SK-N-SH (cell line): ENCODE results near the gene ST3GAL2. TPM values are rescaled to one million over a fixed set of nuclear protein-coding genes. Genes with fewer than 3 reads are reported as not detected.

Experiments used
- CTCF ChIA-PET: fragments of 300-600, 350-600 bp; formaldehyde crosslinking; extraction: SDS; loops from one replicate; lab custom pipeline; 2021; lab: Yijun Ruan, JAX
- POLR2A ChIA-PET: fragments of 350-600 bp; sonication (Branson Sonifier 250); formaldehyde crosslinking; extraction: SDS; loops from one replicate; lab custom pipeline; 2020; ENCODE audit warnings: antibody characterized with exemption, inconsistent platforms; lab: Yijun Ruan, JAX
- DNase-seq: peaks from one replicate; pipeline ENCODE4 v3.0.0; 2012
- H2AFZ ChIP-seq: fragments of 200-600 bp; sonication (generic); 2 replicates; pipeline ENCODE4 v1.8.1; 2016; ENCODE audit warnings: antibody characterized with exemption, mild to moderate bottlenecking, low read depth
- H3F3A ChIP-seq: fragments of 200-600 bp; sonication (generic); replicated peaks from 2 replicates; pipeline ENCODE3; 2016; ENCODE audit warnings: antibody characterized with exemption, mild to moderate bottlenecking; ENCODE audit not compliant: insufficient read depth
- H3K27ac ChIP-seq, 2 experiments: fragments of 200-500 bp in 1 of 2; fragments of 200-600 bp in 1 of 2; sonication (Bioruptor generic) in 1 of 2; sonication (generic), shearing (Covaris generic) in 1 of 2; 2 replicates each; pipeline versions ENCODE4 v1.5.1 to v1.6.1; 2014 to 2016; ENCODE audit warnings: low read depth in 2 of 2, inconsistent platforms in 1 of 2, low read length in 1 of 2, mild to moderate bottlenecking in 1 of 2, mixed read lengths in 1 of 2
- H3K27me3 ChIP-seq: fragments of 200-600 bp; sonication (generic), shearing (Covaris generic); 2 replicates; pipeline ENCODE4 v1.6.1; 2016; ENCODE audit warnings: mixed run types; ENCODE audit not compliant: insufficient read depth
- H3K36me3 ChIP-seq, 2 experiments: fragments of 200-500 bp in 1 of 2; fragments of 200-600 bp in 1 of 2; sonication (Bioruptor generic) in 1 of 2; sonication (generic) in 1 of 2; replicated peaks in 1 of 2; 2 replicates each; pipeline versions ENCODE3 to v1.5.1; 2014 to 2016; ENCODE audit warnings: low read length in 1 of 2, mild to moderate bottlenecking in 1 of 2; ENCODE audit not compliant: insufficient read depth in 2 of 2, control insufficient read depth in 1 of 2
- H3K4me1 ChIP-seq, 2 experiments: fragments of 200-500 bp in 1 of 2; fragments of 200-600 bp in 1 of 2; sonication (Bioruptor generic) in 1 of 2; sonication (generic), shearing (Covaris generic) in 1 of 2; 2 replicates each; pipeline versions ENCODE4 v1.5.1 to v1.6.1; 2014 to 2016; ENCODE audit warnings: low read depth in 1 of 2, low read length in 1 of 2, mixed run types in 1 of 2; ENCODE audit not compliant: insufficient read depth in 2 of 2, control insufficient read depth in 1 of 2
- H3K4me2 ChIP-seq: fragments of 200-600 bp; sonication (generic), shearing (Covaris generic); 2 replicates; pipeline ENCODE4 v1.6.1; 2017; ENCODE audit warnings: mixed run types
- H3K4me3 ChIP-seq, 2 experiments: fragments of 200-500 bp in 1 of 2; fragments of 200-600 bp in 1 of 2; sonication (Bioruptor generic) in 1 of 2; sonication (generic), shearing (Covaris generic) in 1 of 2; 2 replicates each; pipeline versions ENCODE4 v1.5.1 to v1.8.1; 2014 to 2016; ENCODE audit warnings: low read depth in 2 of 2, inconsistent platforms in 1 of 2, low read length in 1 of 2, mild to moderate bottlenecking in 1 of 2, mixed read lengths in 1 of 2, moderate library complexity in 1 of 2
- H3K79me2 ChIP-seq: fragments of 200-600 bp; sonication (generic); 2 replicates; pipeline ENCODE4 v1.8.1; 2017; ENCODE audit warnings: mild to moderate bottlenecking; ENCODE audit not compliant: insufficient read depth
- H3K9ac ChIP-seq: fragments of 200-600 bp; sonication (generic); 2 replicates; pipeline ENCODE4 v1.6.1; 2017; ENCODE audit warnings: mixed run types
- H3K9me2 ChIP-seq: fragments of 200-600 bp; sonication (generic); 2 replicates; pipeline ENCODE4 v1.6.1; 2017; ENCODE audit warnings: mixed run types
- H3K9me3 ChIP-seq: fragments of 200-600 bp; sonication (generic); 2 replicates; pipeline ENCODE4 v1.6.1; 2017; ENCODE audit warnings: mixed run types, mild to moderate bottlenecking, moderate library complexity
- H4K20me1 ChIP-seq: fragments of 200-600 bp; sonication (generic); 2 replicates; pipeline ENCODE4 v1.6.1; 2017; ENCODE audit warnings: mild to moderate bottlenecking, mixed run types; ENCODE audit not compliant: insufficient read depth
- CHD2 ChIP-seq: fragments of 150-350 bp; IDR thresholded peaks from 2 replicates; pipeline ENCODE4 v1.6.1; 2018; ENCODE audit warnings: low read length; ENCODE audit not compliant: partially characterized antibody
- ELF1 ChIP-seq: IDR thresholded peaks from 2 replicates; pipeline ENCODE4 v1.4.0; 2012
- EP300 ChIP-seq, 2 experiments: IDR thresholded peaks; 2 replicates each; pipeline versions ENCODE4 v1.4.0 to v1.6.1; 2012; ENCODE audit warnings: borderline replicate concordance in 1 of 2, low read depth in 1 of 2, low read length in 1 of 2
- EZH2phosphoT487 ChIP-seq: fragments of 200-600 bp; sonication (generic); IDR thresholded peaks from 2 replicates; pipeline ENCODE4 v1.6.1; 2017; ENCODE audit warnings: low read depth, mixed run types, mild to moderate bottlenecking, antibody characterized with exemption, moderate library complexity, borderline replicate concordance
- FOXJ3 ChIP-seq: sonication (generic); formaldehyde crosslinking; IDR thresholded peaks from 2 replicates; pipeline ENCODE4 v1.5.1; 2020; ENCODE audit warnings: mild to moderate bottlenecking, missing genetic modification reagents
- GABPA ChIP-seq: IDR thresholded peaks from 2 replicates; pipeline ENCODE4 v1.4.0; 2012; ENCODE audit warnings: low read depth, mild to moderate bottlenecking
- GATA2 ChIP-seq: sonication (generic); formaldehyde crosslinking; IDR thresholded peaks from 2 replicates; pipeline ENCODE4 v1.5.0; 2020; ENCODE audit warnings: mild to moderate bottlenecking, missing genetic modification reagents
- IRF3 ChIP-seq: fragments of 150-350 bp; IDR thresholded peaks from 2 replicates; pipeline ENCODE4 v1.6.1; 2016; ENCODE audit warnings: mild to moderate bottlenecking, low read depth, low read length
- MEF2A ChIP-seq: IDR thresholded peaks from 2 replicates; pipeline ENCODE4 v1.4.0; 2012; ENCODE audit warnings: low read depth, borderline replicate concordance
- MXI1 ChIP-seq: IDR thresholded peaks from 2 replicates; pipeline ENCODE4 v1.6.1; 2012; ENCODE audit warnings: mild to moderate bottlenecking, low read depth, low read length, improper control_type of control experiment
- NFIC ChIP-seq: IDR thresholded peaks from 2 replicates; pipeline ENCODE4 v1.4.0; 2012; ENCODE audit warnings: borderline replicate concordance
- NRF1 ChIP-seq: IDR thresholded peaks from 2 replicates; pipeline ENCODE4 v1.6.1; 2012; ENCODE audit warnings: low read depth, mild to moderate bottlenecking, low read length
- PBX3 ChIP-seq: IDR thresholded peaks from 2 replicates; pipeline ENCODE4; 2012
- RAD21 ChIP-seq: IDR thresholded peaks from 2 replicates; pipeline ENCODE4 v1.6.1; 2012; ENCODE audit warnings: mild to moderate bottlenecking, low read length
- RCOR1 ChIP-seq: fragments of 150-350 bp; IDR thresholded peaks from 2 replicates; pipeline ENCODE4 v1.6.1; 2017; ENCODE audit warnings: antibody characterized with exemption, low read length
- RFX5 ChIP-seq: IDR thresholded peaks from 2 replicates; pipeline ENCODE4 v1.6.1; 2012; ENCODE audit warnings: mild to moderate bottlenecking, improper control_type of control experiment, low read length
- RXRA ChIP-seq: IDR thresholded peaks from 2 replicates; pipeline ENCODE4 v1.4.0; 2012; ENCODE audit warnings: low read depth, mild to moderate bottlenecking, borderline replicate concordance
- SMC3 ChIP-seq: IDR thresholded peaks from 2 replicates; pipeline ENCODE4 v1.6.1; 2012; ENCODE audit warnings: low read depth, low read length, improper control_type of control experiment
- TAF1 ChIP-seq: IDR thresholded peaks from 2 replicates; pipeline ENCODE4 v1.6.1; 2012; ENCODE audit warnings: low read depth, mild to moderate bottlenecking, low read length, moderate library complexity, borderline replicate concordance
- TCF12 ChIP-seq: IDR thresholded peaks from 2 replicates; pipeline ENCODE4 v1.4.0; 2012
- TEAD4 ChIP-seq: IDR thresholded peaks from 2 replicates; pipeline ENCODE4 v1.4.0; 2012; ENCODE audit warnings: mild to moderate bottlenecking, borderline replicate concordance; ENCODE audit not compliant: insufficient read depth
- USF1 ChIP-seq: IDR thresholded peaks from 2 replicates; pipeline ENCODE4 v1.4.0; 2012; ENCODE audit warnings: low read depth, borderline replicate concordance
- YY1 ChIP-seq: IDR thresholded peaks from 2 replicates; pipeline ENCODE4 v1.4.0; 2012; ENCODE audit warnings: low read depth, mild to moderate bottlenecking
- WGBS: methylation state at CpG from one replicate; pipeline ENCODE4 v1.1.6; 2017; ENCODE audit warnings: low lambda C conversion rate; 5-methylcytosine and 5-hydroxymethylcytosine counted together
- polyA plus RNA-seq, 3 experiments: library from polyadenylated mRNA; depleted of rRNA; stranded (reverse); fragments of >200 nt; gene quantifications; 2 replicates each; pipeline ENCODE4 v1.2.3, GENCODE V29; 2012
- TF ChIP-seq, protein P1 (sequence below): IDR thresholded peaks from 2 replicates; pipeline ENCODE4 v1.4.0; 2012; ENCODE audit warnings: low read depth, borderline replicate concordance

Gene ST3GAL2
- polyA plus RNA-seq, 1 of the 3 experiments (the other 2 are of a cell fraction): 19.9 TPM

DNA sequence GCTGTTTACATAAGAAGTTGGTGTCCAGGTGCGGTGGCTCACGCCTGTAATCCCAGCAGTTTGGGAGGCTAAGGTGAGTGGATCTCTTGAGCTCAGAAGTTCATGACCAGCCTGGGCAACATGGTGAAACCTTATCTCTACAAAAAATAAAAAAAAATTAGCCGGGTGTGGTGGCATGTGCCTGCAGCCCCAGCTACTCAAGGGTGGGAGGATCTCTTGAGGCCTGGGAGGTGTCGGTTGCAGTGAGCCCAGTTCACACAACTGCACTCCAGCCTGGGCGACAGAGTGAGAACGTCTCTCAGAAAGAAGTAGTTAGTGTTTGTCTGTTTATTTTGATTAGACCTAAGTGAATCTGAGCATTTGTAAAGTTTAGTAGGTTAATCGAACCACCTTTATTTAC, 79.3 kb downstream of the ST3GAL2 start:
- DNase-seq: no peak
- peaks cover 5% of the 10 kb centered on the region; the same call in 1 of the 2 replicates for H3K79me2 ChIP-seq
- H3K9me2 ChIP-seq: no peaks in the 10 kb centered on the region
- H3K4me2 ChIP-seq: no peak overlapping the region
- 95% methylated on average over 7 of the region's 7 CpGs for WGBS
- ChIA-PET CTCF (interaction anchor here (0.8 to 2.2 kb wide), 5 partner anchors 10 to 296 kb away, joined by 3 to 8 read pairs (median 3); no protein-coding TSS in a partner anchor), POLR2A (interaction anchor here (1.3 to 1.9 kb wide), 2 partner anchors 13 to 71 kb away, joined by 4 to 5 read pairs; partner anchors contain the start of genes AARS1 and DDX19A)
- H3K4me1 ChIP-seq: no peaks in the 10 kb centered on the region
- H2AFZ ChIP-seq: no peak overlapping the region
- no peaks in the 10 kb centered on the region for H4K20me1 ChIP-seq
- no peak overlapping the region for H3K4me3 ChIP-seq
- TF ChIP-seq RFX5 (no peak), SMC3 (no peak), MEF2A (no peak), PBX3 (no peak), CHD2 (no peak), TCF12 (no peak), RCOR1 (no peak), NFIC (no peak)
- TF ChIP-seq, protein P1, sequence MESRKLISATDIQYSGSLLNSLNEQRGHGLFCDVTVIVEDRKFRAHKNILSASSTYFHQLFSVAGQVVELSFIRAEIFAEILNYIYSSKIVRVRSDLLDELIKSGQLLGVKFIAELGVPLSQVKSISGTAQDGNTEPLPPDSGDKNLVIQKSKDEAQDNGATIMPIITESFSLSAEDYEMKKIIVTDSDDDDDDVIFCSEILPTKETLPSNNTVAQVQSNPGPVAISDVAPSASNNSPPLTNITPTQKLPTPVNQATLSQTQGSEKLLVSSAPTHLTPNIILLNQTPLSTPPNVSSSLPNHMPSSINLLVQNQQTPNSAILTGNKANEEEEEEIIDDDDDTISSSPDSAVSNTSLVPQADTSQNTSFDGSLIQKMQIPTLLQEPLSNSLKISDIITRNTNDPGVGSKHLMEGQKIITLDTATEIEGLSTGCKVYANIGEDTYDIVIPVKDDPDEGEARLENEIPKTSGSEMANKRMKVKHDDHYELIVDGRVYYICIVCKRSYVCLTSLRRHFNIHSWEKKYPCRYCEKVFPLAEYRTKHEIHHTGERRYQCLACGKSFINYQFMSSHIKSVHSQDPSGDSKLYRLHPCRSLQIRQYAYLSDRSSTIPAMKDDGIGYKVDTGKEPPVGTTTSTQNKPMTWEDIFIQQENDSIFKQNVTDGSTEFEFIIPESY: no peak
- H3K9ac ChIP-seq: no peak overlapping the region
- H3K36me3 ChIP-seq: peaks cover 50 to 78% of the 10 kb centered on the region in 2 experiments
- no peaks in the 10 kb centered on the region for H3K9me3 ChIP-seq
- H3K27me3 ChIP-seq: no peaks in the 10 kb centered on the region
- no peak overlapping the region for H3K27ac ChIP-seq
- peaks cover 13% of the 10 kb centered on the region for H3F3A ChIP-seq

GRCh38 chr16:70349783-70350182, 89.1 kb downstream of the ST3GAL2 start:
- no peak for DNase-seq
- Histone ChIP-seq H3K9me3 (no peaks in the 10 kb centered on the region), H2AFZ (no peak overlapping the region), H4K20me1 (no peaks in the 10 kb centered on the region), H3K27ac (no peak overlapping the region), H3F3A (peaks cover 4% of the 10 kb centered on the region), H3K36me3 (peaks cover 12 to 34% of the 10 kb centered on the region in 2 experiments), H3K79me2 (peaks cover 66% of the 10 kb centered on the region), H3K9ac (no peak overlapping the region), H3K9me2 (no peaks in the 10 kb centered on the region), H3K4me1 (peaks cover 2 to 10% of the 10 kb centered on the region in 2 experiments; a peak in 2 of 4 replicates), H3K4me3 (no peak overlapping the region), H3K27me3 (no peaks in the 10 kb centered on the region), H3K4me2 (no peak overlapping the region)
- POLR2A ChIA-PET: no interaction called here
- WGBS: 67% methylated on average over 2 of the region's 2 CpGs
- CTCF ChIA-PET: no interaction called here
- TF ChIP-seq TCF12 (no peak), EZH2phosphoT487 (no peak), SMC3 (no peak), GABPA (no peak), IRF3 (no peak), MXI1 (no peak), RAD21 (no peak), FOXJ3 (no peak), ELF1 (no peak), YY1 (no peak), GATA2 (CRISPR knock-in tag) (no peak), RFX5 (no peak), PBX3 (no peak), NRF1 (no peak), TAF1 (no peak), USF1 (no peak), EP300 (IDR thresholded peaks at IDR 0.05; ENCODE audit: borderline replicate concordance in 1 of 2, low read depth in 1 of 2, low read length in 1 of 2) (no peak), RXRA (no peak), TEAD4 (no peak)
